ENCODE measurements around the gene RBM20. TPM values are rescaled to one million over a fixed set of nuclear protein-coding genes. Genes with fewer than 3 reads are reported as not detected.
"Not testable (repeated sequence)": the region's sequence is repeated elsewhere in the genome, so short reads cannot be mapped to it uniquely, and the experiment has no call there.

Gene RBM20
- total RNA-seq, 6 experiments from 2014 or later = 0.04 to 0.29 (median 0.06) TPM

DNA sequence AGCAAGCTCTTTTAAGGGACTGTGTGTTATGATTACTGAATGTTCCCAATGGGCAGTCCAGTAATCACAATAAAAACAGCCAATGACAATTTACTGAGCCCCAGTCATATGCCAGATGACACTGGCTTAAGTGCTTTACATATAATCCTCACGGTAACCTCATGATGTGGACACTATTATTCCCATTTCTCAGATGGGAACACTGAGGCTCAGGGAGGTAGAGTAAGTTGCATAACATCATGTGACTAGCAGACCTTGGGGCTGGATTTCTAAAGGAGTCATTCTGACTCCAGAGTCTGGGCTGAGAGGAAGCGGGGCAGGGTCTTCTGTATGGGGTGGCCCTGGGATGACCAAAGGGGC lies 7.6 kb upstream of the RBM20 start:
- no peak for ATAC-seq
- no peak for DNase-seq
- Histone ChIP-seq H3K4me3 (no peak overlapping the region), H3K36me3 (no peaks in the 10 kb centered on the region), H3K27me3 (no peaks in the 10 kb centered on the region), H3K27ac (no peak overlapping the region), H3K9me3 (no peaks in the 10 kb centered on the region), H3K4me1 (no peaks in the 10 kb centered on the region)
- no peak for TF ChIP-seq POLR2A (IDR thresholded peaks at IDR 0.05)
- TF ChIP-seq, protein P1, sequence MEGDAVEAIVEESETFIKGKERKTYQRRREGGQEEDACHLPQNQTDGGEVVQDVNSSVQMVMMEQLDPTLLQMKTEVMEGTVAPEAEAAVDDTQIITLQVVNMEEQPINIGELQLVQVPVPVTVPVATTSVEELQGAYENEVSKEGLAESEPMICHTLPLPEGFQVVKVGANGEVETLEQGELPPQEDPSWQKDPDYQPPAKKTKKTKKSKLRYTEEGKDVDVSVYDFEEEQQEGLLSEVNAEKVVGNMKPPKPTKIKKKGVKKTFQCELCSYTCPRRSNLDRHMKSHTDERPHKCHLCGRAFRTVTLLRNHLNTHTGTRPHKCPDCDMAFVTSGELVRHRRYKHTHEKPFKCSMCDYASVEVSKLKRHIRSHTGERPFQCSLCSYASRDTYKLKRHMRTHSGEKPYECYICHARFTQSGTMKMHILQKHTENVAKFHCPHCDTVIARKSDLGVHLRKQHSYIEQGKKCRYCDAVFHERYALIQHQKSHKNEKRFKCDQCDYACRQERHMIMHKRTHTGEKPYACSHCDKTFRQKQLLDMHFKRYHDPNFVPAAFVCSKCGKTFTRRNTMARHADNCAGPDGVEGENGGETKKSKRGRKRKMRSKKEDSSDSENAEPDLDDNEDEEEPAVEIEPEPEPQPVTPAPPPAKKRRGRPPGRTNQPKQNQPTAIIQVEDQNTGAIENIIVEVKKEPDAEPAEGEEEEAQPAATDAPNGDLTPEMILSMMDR (IDR thresholded peaks at IDR 0.05) = no peak
- intact Hi-C loops (cut with DNase I) = no loop called here
- 100% methylated on average over 1 of the region's 2 CpGs for WGBS (ENCODE audit: insufficient coverage, low coverage, low lambda C conversion rate, missing lambda C conversion rate)

DNA sequence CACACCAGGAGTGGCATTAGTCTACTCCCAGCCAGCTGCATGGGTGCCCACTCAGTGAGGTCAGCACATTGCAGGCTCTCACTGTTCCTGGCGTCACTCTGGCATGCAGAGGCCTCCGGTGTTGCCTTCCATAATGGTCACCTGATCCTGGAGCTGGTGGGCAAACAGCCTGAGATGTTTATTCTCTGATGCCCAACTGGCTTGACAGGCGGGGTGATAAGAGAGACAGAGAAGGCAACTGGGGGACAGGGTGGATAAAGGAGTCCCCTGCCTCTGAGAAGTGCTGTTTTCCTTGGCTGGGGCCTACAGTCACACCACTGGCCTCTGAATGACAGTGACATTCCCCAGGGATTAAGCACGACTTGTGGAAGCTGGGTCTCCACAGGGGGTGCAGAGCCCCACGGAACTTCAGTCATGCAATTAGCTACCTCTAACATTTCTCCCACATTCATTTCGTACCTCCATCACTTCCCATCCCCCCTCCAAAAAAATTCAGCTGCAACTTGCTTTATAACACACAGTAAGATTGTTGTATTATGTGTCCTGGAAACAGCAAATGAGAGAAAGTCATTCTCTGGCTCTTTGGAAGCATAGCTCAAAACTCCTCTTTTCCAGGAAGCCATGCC lies 7.1 kb upstream of the RBM20 start:
- Histone ChIP-seq H3K4me3 (no peak overlapping the region), H3K27me3 (no peaks in the 10 kb centered on the region), H3K36me3 (no peaks in the 10 kb centered on the region), H3K9me3 (no peaks in the 10 kb centered on the region), H3K27ac (no peak overlapping the region), H3K4me1 (no peaks in the 10 kb centered on the region)
- DNase-seq = no peak
- ATAC-seq = no peak
- 40% methylated on average over 2 of the region's 6 CpGs for WGBS (ENCODE audit: insufficient coverage, low coverage, low lambda C conversion rate, missing lambda C conversion rate)
- intact Hi-C loops (cut with DNase I) = no loop called here
- no peak for TF ChIP-seq POLR2A (IDR thresholded peaks at IDR 0.05)
- TF ChIP-seq, protein P1 (IDR thresholded peaks at IDR 0.05) = no peak

DNA sequence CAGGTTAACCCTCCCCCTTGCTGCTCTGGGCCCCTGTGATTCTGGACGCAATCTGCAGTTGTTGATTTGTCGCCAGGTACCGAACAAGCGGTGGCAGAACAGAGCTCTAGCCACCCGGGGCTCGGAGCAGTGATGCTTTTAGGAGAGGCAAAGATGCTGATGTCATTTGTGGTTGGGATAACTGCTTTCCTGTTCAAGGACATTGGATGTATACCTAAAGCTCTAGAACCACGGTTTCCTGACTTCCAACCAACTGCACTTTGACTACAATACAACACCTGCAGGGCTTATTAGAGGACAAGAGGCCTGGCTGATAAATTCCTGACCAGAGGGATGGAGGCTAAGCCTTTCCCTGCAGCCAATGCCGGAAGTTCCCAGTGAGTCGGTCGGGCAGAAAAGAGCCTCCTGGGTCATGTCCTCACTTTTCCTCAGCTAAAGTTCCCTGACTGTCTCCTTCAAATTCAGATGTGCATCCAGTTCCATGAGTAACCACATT lies 6.5 kb upstream of the RBM20 start:
- H3K9me3 ChIP-seq = no peaks in the 10 kb centered on the region
- no peak for ATAC-seq
- DNase-seq = no peak
- no peak overlapping the region for H3K27ac ChIP-seq
- intact Hi-C loops (cut with DNase I) = no loop called here
- TF ChIP-seq, protein P1 (IDR thresholded peaks at IDR 0.05) = no peak
- TF ChIP-seq POLR2A (IDR thresholded peaks at IDR 0.05) = no peak
- no peaks in the 10 kb centered on the region for H3K4me1 ChIP-seq
- H3K27me3 ChIP-seq = peaks cover 0 to 4% of the 10 kb centered on the region in 2 donors
- WGBS (ENCODE audit: insufficient coverage, low coverage, low lambda C conversion rate, missing lambda C conversion rate) = 54% methylated on average over 9 of the region's 10 CpGs
- H3K36me3 ChIP-seq = no peaks in the 10 kb centered on the region
- no peak overlapping the region for H3K4me3 ChIP-seq

DNA sequence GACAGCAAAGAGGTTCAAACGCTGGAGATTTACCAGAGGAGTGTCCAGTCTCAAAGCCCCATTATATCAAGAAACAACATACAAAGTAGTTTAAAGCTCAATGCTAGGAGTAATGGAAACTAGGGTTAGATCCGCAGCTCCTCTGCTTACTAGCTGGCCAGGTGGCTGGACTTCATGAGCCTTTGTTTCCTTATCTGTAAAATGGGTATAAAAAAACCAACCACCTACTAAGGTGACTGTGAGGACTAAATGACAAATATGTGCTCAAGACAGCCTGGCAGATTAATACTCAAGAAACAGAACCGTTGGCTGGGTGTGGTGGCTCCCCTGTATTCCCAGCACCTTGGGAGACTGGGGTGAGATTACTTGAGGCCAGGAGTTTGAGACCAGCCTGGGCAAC lies 5.8 kb upstream of the RBM20 start:
- WGBS (ENCODE audit: insufficient coverage, low coverage, low lambda C conversion rate, missing lambda C conversion rate) = 57% methylated on average over 2 of the region's 3 CpGs
- intact Hi-C loops (cut with DNase I) = no loop called here
- ATAC-seq (no peak), DNase-seq (no peak)
- H3K9me3 ChIP-seq = no peaks in the 10 kb centered on the region
- TF ChIP-seq POLR2A (IDR thresholded peaks at IDR 0.05) = no peak
- TF ChIP-seq, protein P1 (IDR thresholded peaks at IDR 0.05) = no peak
- H3K4me3 ChIP-seq = no peak overlapping the region
- no peaks in the 10 kb centered on the region for H3K36me3 ChIP-seq
- peaks cover 0 to 9% of the 10 kb centered on the region in 2 donors for H3K27me3 ChIP-seq
- peaks cover 0 to 4% (median 1%) of the 10 kb centered on the region in 4 donors for H3K4me1 ChIP-seq
- H3K27ac ChIP-seq = no peak overlapping the region

DNA sequence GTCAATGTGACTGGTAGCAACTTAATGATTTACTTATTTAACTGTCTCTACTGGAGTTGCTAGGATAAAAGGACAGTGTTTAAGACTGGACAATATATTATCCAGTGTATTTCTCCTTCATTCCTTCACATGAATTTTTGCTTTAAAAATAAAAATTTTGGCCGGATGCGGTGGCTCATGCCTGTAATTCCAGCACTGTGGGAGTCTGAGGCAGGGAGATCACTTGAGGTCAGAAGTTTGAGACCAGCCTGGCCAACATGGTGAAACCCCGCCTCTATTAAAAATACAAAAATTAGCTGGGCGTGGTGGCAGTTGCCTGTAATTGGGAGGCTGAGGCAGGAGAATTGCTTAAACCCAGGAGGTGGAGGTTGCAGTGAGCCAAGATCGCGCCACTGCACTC lies 5.1 kb upstream of the RBM20 start:
- H3K36me3 ChIP-seq; DNase-seq; H3K4me3 ChIP-seq; H3K9me3 ChIP-seq; H3K27ac ChIP-seq; ATAC-seq; intact Hi-C loops (cut with DNase I): not testable (repeated sequence)
- Histone ChIP-seq H3K27me3 (peaks cover 0 to 15% of the 10 kb centered on the region in 2 donors), H3K4me1 (peaks cover 0 to 12% (median 3%) of the 10 kb centered on the region in 4 donors)
- 92% methylated on average over 6 of the region's 6 CpGs for WGBS (ENCODE audit: insufficient coverage, low coverage, low lambda C conversion rate, missing lambda C conversion rate)

DNA sequence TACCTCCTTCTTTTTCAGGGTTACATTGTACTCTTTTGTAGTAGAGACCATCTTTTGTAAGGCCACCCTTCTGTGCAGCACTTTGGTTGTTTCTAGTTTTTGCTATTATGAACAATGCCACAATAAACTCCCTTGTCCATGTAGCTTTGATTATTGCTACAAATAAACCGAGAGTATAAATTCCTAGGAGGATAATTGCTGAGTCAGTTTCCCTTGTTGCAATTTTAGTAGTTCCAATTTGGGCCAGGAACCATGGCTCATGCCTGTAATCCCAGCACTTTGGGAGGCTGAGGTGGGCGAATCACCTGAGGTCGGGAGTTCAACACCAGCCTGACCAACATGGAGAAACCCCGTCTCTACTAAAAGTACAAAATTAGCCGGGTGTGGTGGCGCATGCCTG lies 4.3 kb upstream of the RBM20 start:
- DNase-seq; H3K27ac ChIP-seq; H3K9me3 ChIP-seq; H3K4me3 ChIP-seq; intact Hi-C loops (cut with DNase I); H3K36me3 ChIP-seq; ATAC-seq: not testable (repeated sequence)
- H3K4me1 ChIP-seq = peaks cover 0 to 16% (median 3%) of the 10 kb centered on the region in 4 donors
- H3K27me3 ChIP-seq = peaks cover 0 to 22% of the 10 kb centered on the region in 2 donors
- WGBS (ENCODE audit: insufficient coverage, low coverage, low lambda C conversion rate, missing lambda C conversion rate) = 94% methylated on average over 2 of the region's 6 CpGs
